Activated naive CD8-positive, alpha-beta T cell (primary cell): ENCODE results near the gene CDH2.

Source experiments
- H3K27ac Mint-ChIP-seq: one replicate; pipeline ENCODE4 v1.8.0; 2021; ENCODE audit warnings: mixed read lengths
- H3K27me3 Mint-ChIP-seq: one replicate; pipeline ENCODE4 v1.8.0; 2021; ENCODE audit warnings: mixed read lengths
- H3K36me3 Mint-ChIP-seq: one replicate; pipeline ENCODE4 v1.8.0; 2021; ENCODE audit warnings: mixed read lengths
- H3K4me1 Mint-ChIP-seq: one replicate; pipeline ENCODE4 v1.8.0; 2021; ENCODE audit warnings: low read depth, mixed read lengths
- H3K4me3 Mint-ChIP-seq: one replicate; pipeline ENCODE4 v1.8.0; 2021; ENCODE audit warnings: mild to moderate bottlenecking, mixed read lengths
- H3K9me3 Mint-ChIP-seq: one replicate; pipeline ENCODE4 v1.8.0; 2021; ENCODE audit warnings: low read depth, mixed read lengths

The CDH2 gene

GRCh38 chr18:28177828-28178635, 1.1 kb upstream of the CDH2 start:
- Mint-ChIP-seq H3K27ac (no peak overlapping the region), H3K36me3 (no peaks in the 10 kb centered on the region), H3K9me3 (no peaks in the 10 kb centered on the region), H3K4me1 (peaks cover 15% of the 10 kb centered on the region), H3K4me3 (peak overlapping the region; percentile 64), H3K27me3 (peaks cover 32% of the 10 kb centered on the region)

GRCh38 chr18:28176698-28176947, 307 bp downstream of the CDH2 start:
- Mint-ChIP-seq H3K9me3 (no peaks in the 10 kb centered on the region), H3K4me3 (no peak overlapping the region), H3K36me3 (no peaks in the 10 kb centered on the region), H3K4me1 (peaks cover 15% of the 10 kb centered on the region), H3K27ac (no peak overlapping the region), H3K27me3 (peaks cover 32% of the 10 kb centered on the region)

GRCh38 chr18:28175930-28176697, 816 bp downstream of the CDH2 start:
- H3K27ac Mint-ChIP-seq: no peak overlapping the region
- H3K4me3 Mint-ChIP-seq: peak overlapping the region; percentile 66

GRCh38 chr18:28175150-28175929, 1.6 kb downstream of the CDH2 start:
- peak overlapping the region; percentile 45 for H3K4me3 Mint-ChIP-seq
- no peaks in the 10 kb centered on the region for H3K36me3 Mint-ChIP-seq
- peaks cover 29% of the 10 kb centered on the region for H3K27me3 Mint-ChIP-seq
- H3K4me1 Mint-ChIP-seq: peaks cover 15% of the 10 kb centered on the region
- H3K9me3 Mint-ChIP-seq: no peaks in the 10 kb centered on the region
- no peak overlapping the region for H3K27ac Mint-ChIP-seq

More at GRCh38 chr18:28175930-28176697, 816 bp downstream of the CDH2 start:
- Mint-ChIP-seq H3K27me3 (peaks cover 35% of the 10 kb centered on the region), H3K9me3 (no peaks in the 10 kb centered on the region), H3K36me3 (no peaks in the 10 kb centered on the region), H3K4me1 (peaks cover 15% of the 10 kb centered on the region)

GRCh38 chr18:28174181-28174905, 2.6 kb downstream of the CDH2 start:
- no peaks in the 10 kb centered on the region for H3K36me3 Mint-ChIP-seq

GRCh38 chr18:28171837-28172236, 5.1 kb downstream of the CDH2 start:
- H3K36me3 Mint-ChIP-seq: no peaks in the 10 kb centered on the region
- H3K9me3 Mint-ChIP-seq: no peaks in the 10 kb centered on the region
- H3K4me3 Mint-ChIP-seq: no peak overlapping the region
- peaks cover 22% of the 10 kb centered on the region for H3K27me3 Mint-ChIP-seq
- H3K4me1 Mint-ChIP-seq: peaks cover 12% of the 10 kb centered on the region
- no peak overlapping the region for H3K27ac Mint-ChIP-seq

More at GRCh38 chr18:28174181-28174905, 2.6 kb downstream of the CDH2 start:
- Mint-ChIP-seq H3K27me3 (peaks cover 29% of the 10 kb centered on the region), H3K9me3 (no peaks in the 10 kb centered on the region), H3K4me1 (peaks cover 15% of the 10 kb centered on the region), H3K4me3 (no peak overlapping the region), H3K27ac (no peak overlapping the region)

GRCh38 chr18:28168725-28169124, 8.2 kb downstream of the CDH2 start:
- H3K27ac Mint-ChIP-seq: no peak overlapping the region
- no peaks in the 10 kb centered on the region for H3K4me1 Mint-ChIP-seq
- H3K4me3 Mint-ChIP-seq: no peak overlapping the region
- no peaks in the 10 kb centered on the region for H3K36me3 Mint-ChIP-seq
- H3K27me3 Mint-ChIP-seq: peaks cover 6% of the 10 kb centered on the region
- no peaks in the 10 kb centered on the region for H3K9me3 Mint-ChIP-seq

- peaks cover 3% of the 10 kb centered on the region for H3K27me3 Mint-ChIP-seq
- H3K4me3 Mint-ChIP-seq: no peak overlapping the region
- no peak overlapping the region for H3K27ac Mint-ChIP-seq
- no peaks in the 10 kb centered on the region for H3K36me3 Mint-ChIP-seq
- no peaks in the 10 kb centered on the region for H3K4me1 Mint-ChIP-seq
- H3K9me3 Mint-ChIP-seq: no peaks in the 10 kb centered on the region
These were observed 9.0 kb downstream of the CDH2 start for GRCh38 chr18:28167835-28168349.

GRCh38 chr18:28164771-28165483, 12.0 kb downstream of the CDH2 start:
- H3K4me3 Mint-ChIP-seq: no peak overlapping the region
- no peak overlapping the region for H3K27ac Mint-ChIP-seq

GRCh38 chr18:28163201-28163775, 13.6 kb downstream of the CDH2 start:
- no peaks in the 10 kb centered on the region for H3K36me3 Mint-ChIP-seq
- H3K4me3 Mint-ChIP-seq: no peak overlapping the region
- H3K9me3 Mint-ChIP-seq: no peaks in the 10 kb centered on the region
- H3K4me1 Mint-ChIP-seq: no peaks in the 10 kb centered on the region
- H3K27me3 Mint-ChIP-seq: no peaks in the 10 kb centered on the region
- no peak overlapping the region for H3K27ac Mint-ChIP-seq

More at GRCh38 chr18:28164771-28165483, 12.0 kb downstream of the CDH2 start:
- Mint-ChIP-seq H3K9me3 (no peaks in the 10 kb centered on the region), H3K27me3 (no peaks in the 10 kb centered on the region), H3K36me3 (no peaks in the 10 kb centered on the region), H3K4me1 (no peaks in the 10 kb centered on the region)

GRCh38 chr18:28161608-28162599, 15.0 kb downstream of the CDH2 start:
- no peak overlapping the region for H3K27ac Mint-ChIP-seq
- no peaks in the 10 kb centered on the region for H3K4me1 Mint-ChIP-seq
- no peaks in the 10 kb centered on the region for H3K36me3 Mint-ChIP-seq
- no peaks in the 10 kb centered on the region for H3K27me3 Mint-ChIP-seq
- no peaks in the 10 kb centered on the region for H3K9me3 Mint-ChIP-seq
- H3K4me3 Mint-ChIP-seq: no peak overlapping the region

- Mint-ChIP-seq H3K36me3 (no peaks in the 10 kb centered on the region), H3K27ac (no peak overlapping the region), H3K4me1 (no peaks in the 10 kb centered on the region), H3K4me3 (no peak overlapping the region), H3K27me3 (no peaks in the 10 kb centered on the region), H3K9me3 (peaks cover 6% of the 10 kb centered on the region)
These were observed 17.9 kb downstream of the CDH2 start for GRCh38 chr18:28159055-28159454.
